Measurements from ENCODE around the gene TUSC1.

- no peak for TF ChIP-seq POLR2A (IDR thresholded peaks at IDR 0.05; ENCODE audit: low read length)
- TF ChIP-seq GATA1 (IDR thresholded peaks at IDR 0.05; ENCODE audit: low read depth, low read length): no peak
These were observed 19.7 kb downstream of the TUSC1 start for GRCh38 chr9:25658571-25658970.
